Lower lobe of right lung (tissue), 2 donors: Measurements from ENCODE around the gene FGF11. TPM values are rescaled to one million over a fixed set of nuclear protein-coding genes. Genes with fewer than 3 reads are reported as not detected.
"Not testable (repeated sequence)": the region's sequence is repeated elsewhere in the genome, so short reads cannot be mapped to it uniquely, and the experiment has no call there.

Source experiments
- ATAC-seq, 2 donors: fragments of 200-7000 bp; cut with Tn5 transposase; one replicate each; pipeline ENCODE4 v1.9.1; 2020 to 2022; ENCODE audit warnings: mild to moderate bottlenecking in 2 of 2, moderate library complexity in 2 of 2
- DNase-seq: peaks from one replicate; pipeline ENCODE4 v3.0.0-alpha.2; 2020
- H3K27ac ChIP-seq: fragments of 200-600 bp; one replicate; pipeline ENCODE4 v1.8.0; 2022
- H3K27me3 ChIP-seq: fragments of 200-600 bp; one replicate; pipeline ENCODE4 v1.8.0; 2022; ENCODE audit warnings: low read depth
- H3K36me3 ChIP-seq: fragments of 200-600 bp; one replicate; pipeline ENCODE4 v1.8.0; 2022; ENCODE audit warnings: mild to moderate bottlenecking
- H3K4me1 ChIP-seq: fragments of 200-600 bp; one replicate; pipeline ENCODE4 v1.8.0; 2022
- H3K4me3 ChIP-seq: fragments of 200-600 bp; one replicate; pipeline ENCODE4 v1.8.0; 2022; ENCODE audit warnings: mild to moderate bottlenecking
- H3K9me3 ChIP-seq: fragments of 200-600 bp; one replicate; pipeline ENCODE4 v1.8.0; 2022
- intact Hi-C: fragments of 100-400 bp; cut with DNase I; formaldehyde crosslinking; loops from one replicate; pipeline ENCODE4 v1.11.0; 2022
- total RNA-seq: library from RNA; stranded (reverse); fragmentation: NEBNext Ultra II Directional; extraction: Animal tissue kit (Norgen Biotek cat#: 25700); gene quantifications from one replicate; pipeline ENCODE4 v1.2.1, GENCODE V29; 2021
- TF ChIP-seq, protein P1 (sequence below): fragments of 200-600 bp; IDR thresholded peaks from one replicate; pipeline ENCODE4 v1.8.0; 2022; ENCODE audit warnings: antibody characterized with exemption, mild to moderate bottlenecking
- donor health status: DM: no; HTN: yes; CAD: no; lungs with severe emphysema.

The FGF11 gene
- total RNA-seq, 1 donor from 2014 or later = 1.2 TPM

DNA sequence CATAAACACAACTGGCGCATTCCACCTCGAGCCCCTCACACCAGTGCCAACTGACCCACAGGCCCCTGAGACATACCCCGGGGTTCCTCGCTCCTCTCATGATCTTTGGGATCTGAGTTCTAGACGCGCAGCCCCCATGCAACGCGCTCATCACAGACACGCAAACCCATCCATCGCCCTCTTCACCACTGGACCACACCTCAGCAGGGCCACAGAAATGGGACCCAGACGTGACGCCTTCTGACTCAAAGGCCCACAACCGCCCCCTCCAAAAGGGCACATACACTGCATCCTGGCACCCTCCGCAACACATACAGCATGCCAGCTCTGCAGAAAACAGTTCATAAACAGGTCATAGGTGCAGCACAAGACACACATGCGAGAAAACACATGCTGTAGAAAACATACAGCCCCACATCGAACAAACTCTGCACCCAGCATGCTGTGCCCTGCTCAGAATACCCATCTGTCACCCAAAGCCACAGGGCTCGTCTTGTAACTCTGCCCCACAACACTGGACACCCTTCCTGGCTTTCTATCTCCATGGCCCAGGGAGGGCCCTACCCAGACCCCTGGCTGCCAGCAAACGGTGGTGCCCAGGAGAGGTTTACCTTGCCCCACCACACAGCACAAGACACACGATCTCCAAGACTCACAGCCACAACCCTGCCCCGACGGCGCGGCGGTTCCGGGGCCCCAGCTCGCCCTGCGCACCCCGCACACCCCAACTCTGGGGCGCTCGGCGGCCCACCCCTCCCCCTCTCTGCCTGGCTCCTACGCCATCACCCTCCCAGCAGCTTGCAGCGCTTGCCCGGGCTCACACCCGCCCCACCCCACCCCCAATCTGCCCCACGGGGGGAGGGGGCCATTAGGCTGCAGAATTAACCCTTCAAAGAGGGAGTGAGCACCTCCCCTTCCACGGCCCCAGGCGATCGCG lies 39.2 kb downstream of the FGF11 start:
- Histone ChIP-seq H3K27ac (peak overlapping the region; percentile 100), H3K27me3 (no peaks in the 10 kb centered on the region), H3K4me1 (peaks cover 56% of the 10 kb centered on the region), H3K9me3 (no peaks in the 10 kb centered on the region), H3K36me3 (no peaks in the 10 kb centered on the region), H3K4me3 (peak overlapping the region; percentile 86)
- TF ChIP-seq, protein P1, sequence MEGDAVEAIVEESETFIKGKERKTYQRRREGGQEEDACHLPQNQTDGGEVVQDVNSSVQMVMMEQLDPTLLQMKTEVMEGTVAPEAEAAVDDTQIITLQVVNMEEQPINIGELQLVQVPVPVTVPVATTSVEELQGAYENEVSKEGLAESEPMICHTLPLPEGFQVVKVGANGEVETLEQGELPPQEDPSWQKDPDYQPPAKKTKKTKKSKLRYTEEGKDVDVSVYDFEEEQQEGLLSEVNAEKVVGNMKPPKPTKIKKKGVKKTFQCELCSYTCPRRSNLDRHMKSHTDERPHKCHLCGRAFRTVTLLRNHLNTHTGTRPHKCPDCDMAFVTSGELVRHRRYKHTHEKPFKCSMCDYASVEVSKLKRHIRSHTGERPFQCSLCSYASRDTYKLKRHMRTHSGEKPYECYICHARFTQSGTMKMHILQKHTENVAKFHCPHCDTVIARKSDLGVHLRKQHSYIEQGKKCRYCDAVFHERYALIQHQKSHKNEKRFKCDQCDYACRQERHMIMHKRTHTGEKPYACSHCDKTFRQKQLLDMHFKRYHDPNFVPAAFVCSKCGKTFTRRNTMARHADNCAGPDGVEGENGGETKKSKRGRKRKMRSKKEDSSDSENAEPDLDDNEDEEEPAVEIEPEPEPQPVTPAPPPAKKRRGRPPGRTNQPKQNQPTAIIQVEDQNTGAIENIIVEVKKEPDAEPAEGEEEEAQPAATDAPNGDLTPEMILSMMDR = no peak
- peak; percentile 77 for DNase-seq
- intact Hi-C loops = no loop called here
- ATAC-seq = peak; percentile 49 to 57

DNA sequence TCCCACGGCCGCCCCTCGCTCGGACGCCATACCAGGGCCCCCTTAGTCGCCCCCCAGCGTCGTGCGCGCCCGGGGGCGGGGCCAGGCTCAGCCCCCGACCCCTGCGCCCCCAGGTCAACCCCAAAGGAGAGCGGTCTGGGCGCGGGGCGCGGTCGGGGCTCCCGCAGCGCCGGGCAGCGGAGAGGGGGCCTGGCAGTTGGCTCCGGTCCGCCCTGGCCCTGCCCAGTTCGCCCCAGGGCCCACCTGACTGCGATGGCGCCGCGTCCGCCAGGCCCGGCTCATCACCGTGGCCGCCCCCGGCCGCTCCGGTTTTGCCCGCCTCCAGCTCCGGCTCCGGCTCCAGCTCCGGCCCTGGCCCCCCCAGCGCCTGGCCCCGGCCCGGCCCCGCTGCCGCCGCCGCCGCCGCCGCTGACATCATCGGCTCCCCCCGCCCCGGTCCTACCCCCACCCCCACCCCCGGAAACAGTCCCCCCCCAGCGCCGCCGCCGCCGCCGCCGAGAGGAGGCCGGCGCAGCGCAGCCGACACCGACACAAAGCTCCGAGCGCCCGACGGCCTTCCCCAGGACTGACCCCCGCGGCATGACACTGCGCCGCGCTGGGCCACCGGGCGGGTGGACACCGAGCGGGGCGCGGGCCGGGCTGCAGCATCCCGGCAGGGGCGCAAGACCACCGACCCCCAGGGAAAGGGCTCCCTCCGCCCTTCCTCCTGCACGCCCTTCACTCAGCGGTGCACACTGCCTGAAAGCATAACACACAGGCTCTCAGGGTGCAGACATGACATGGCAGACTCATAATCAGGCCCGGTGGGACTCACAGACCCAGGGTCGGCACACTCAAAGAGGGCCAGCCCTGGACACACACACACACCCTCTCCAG lies 40.1 kb downstream of the FGF11 start, which contains the start of gene ZBTB4:
ZBTB4 (minus strand) TSS at position 419 of the 876 bp plus-strand sequence. CDS start 12,830 bp downstream, outside the sequence.
- DNase-seq (peak; percentile 76), ATAC-seq (peak; percentile 16 to 30)
- Histone ChIP-seq H3K27me3 (no peaks in the 10 kb centered on the region), H3K4me1 (peaks cover 52% of the 10 kb centered on the region), H3K9me3 (no peaks in the 10 kb centered on the region), H3K4me3 (peak within 1 kb of the TSS; percentile 86), H3K27ac (peak within 1 kb of the TSS; percentile 100), H3K36me3 (no peaks in the 10 kb centered on the region)
- intact Hi-C loops = no loop called here
- TF ChIP-seq, protein P1 = no peak

DNA sequence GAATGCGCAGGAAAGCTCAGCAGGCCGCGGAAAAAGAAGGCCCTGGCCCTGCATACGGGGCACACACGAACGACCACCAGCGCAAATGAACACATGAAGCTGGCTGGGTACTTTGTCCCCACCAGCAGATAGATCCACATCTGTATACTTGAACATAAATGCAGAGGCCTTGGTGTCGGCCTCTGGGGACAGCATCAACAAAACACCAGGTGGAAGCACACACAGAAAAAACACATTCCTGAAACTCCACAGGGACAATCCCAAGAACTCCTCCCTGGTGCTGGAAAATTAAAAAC lies 40.7 kb downstream of the FGF11 start:
- Histone ChIP-seq H3K4me1 (peaks cover 48% of the 10 kb centered on the region), H3K27ac (peak overlapping the region; percentile 100), H3K27me3 (no peaks in the 10 kb centered on the region), H3K9me3 (no peaks in the 10 kb centered on the region), H3K36me3 (no peaks in the 10 kb centered on the region), H3K4me3 (peak overlapping the region; percentile 86)
- DNase-seq (no peak), ATAC-seq (no peak)
- intact Hi-C loops = no loop called here
- TF ChIP-seq, protein P1 = no peak

DNA sequence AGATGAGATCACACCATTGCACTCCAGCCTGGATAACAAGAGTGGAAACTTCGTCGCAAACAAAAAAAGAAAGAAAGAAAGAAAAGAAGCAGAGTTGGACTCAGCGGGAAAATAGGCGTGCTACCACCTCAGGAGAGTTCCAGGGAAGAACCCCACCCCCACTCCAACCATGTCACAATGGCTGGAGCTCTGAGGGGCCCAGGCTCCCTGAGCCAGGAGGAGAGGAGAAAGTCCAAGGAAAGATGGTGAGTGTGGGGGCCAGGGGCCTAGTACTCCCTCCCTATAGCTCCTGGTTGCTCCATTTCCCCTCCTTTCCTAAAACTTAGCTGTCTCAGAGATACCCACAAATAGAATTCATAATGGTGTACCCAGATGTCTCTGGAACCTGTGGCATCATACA lies 42.0 kb downstream of the FGF11 start, which contains the start of gene SLC35G6:
SLC35G6 (plus strand) TSS at position 172 of the 400 bp plus-strand sequence; CDS start at position 243, 71 bp downstream.
- intact Hi-C loops = not testable (repeated sequence)

DNA sequence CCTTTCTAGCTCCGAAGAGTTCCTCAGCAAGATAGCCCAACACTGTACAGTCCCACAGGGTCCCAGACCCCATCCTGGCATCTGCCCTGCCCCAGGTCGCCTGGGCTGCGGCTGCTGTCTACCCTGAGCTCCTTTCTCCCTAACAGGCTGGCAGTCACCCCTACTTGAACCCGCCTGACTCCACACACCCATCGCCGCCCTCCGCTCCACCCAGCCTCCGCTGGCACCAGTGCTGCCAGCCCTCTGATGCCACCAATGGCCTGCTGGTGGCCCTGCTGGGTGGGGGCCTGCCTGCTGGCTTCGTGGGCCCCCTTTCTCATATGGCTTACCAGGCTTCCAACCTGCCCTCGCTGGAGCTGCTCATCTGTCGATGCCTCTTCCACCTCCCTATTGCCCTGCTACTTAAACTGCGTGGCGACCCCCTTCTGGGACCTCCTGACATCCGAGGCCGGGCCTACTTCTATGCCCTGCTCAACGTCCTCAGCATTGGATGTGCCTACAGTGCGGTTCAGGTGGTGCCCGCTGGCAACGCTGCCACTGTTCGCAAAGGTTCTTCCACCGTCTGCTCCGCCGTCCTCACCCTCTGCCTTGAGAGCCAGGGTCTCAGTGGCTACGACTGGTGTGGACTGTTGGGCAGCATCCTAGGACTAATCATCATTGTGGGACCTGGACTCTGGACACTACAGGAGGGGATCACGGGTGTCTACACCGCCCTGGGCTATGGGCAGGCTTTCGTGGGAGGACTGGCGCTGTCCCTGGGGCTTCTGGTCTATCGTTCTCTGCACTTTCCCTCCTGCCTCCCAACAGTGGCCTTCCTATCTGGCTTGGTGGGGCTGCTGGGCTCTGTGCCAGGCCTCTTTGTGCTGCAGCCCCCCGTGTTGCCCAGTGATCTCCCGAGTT lies 42.8 kb downstream of the FGF11 start:
- intact Hi-C loops, DNase-seq, ATAC-seq, H3K36me3 ChIP-seq, H3K4me3 ChIP-seq, H3K27me3 ChIP-seq, H3K9me3 ChIP-seq: not testable (repeated sequence)
- peaks cover 48% of the 10 kb centered on the region for H3K4me1 ChIP-seq
- H3K27ac ChIP-seq = peak overlapping the region; percentile 100

More for the DNA sequence above, 42.0 kb downstream of the FGF11 start, which contains the start of gene SLC35G6:
- H3K27me3 ChIP-seq, DNase-seq, H3K36me3 ChIP-seq, ATAC-seq, H3K9me3 ChIP-seq: not testable (repeated sequence)
- Histone ChIP-seq H3K4me3 (peak within 1 kb of the TSS; percentile 86), H3K4me1 (peaks cover 48% of the 10 kb centered on the region), H3K27ac (peak within 1 kb of the TSS; percentile 100)

DNA sequence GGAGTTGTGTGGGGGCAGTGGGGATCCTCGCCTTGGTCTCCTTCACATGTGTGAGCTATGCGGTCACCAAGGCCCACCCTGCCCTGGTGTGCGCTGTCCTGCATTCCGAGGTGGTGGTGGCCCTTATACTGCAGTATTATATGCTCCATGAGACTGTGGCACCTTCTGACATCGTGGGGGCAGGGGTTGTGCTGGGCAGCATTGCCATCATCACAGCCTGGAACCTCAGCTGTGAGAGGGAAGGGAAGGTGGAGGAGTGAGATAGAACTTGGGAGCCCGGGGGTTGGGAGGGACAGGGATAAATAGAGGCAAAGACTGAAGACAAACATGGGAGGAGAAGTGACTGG lies 43.4 kb downstream of the FGF11 start:
- H3K4me1 ChIP-seq = peaks cover 48% of the 10 kb centered on the region
- H3K27me3 ChIP-seq, intact Hi-C loops, H3K36me3 ChIP-seq, DNase-seq, H3K9me3 ChIP-seq, ATAC-seq: not testable (repeated sequence)
- H3K4me3 ChIP-seq = peak overlapping the region; percentile 77
- H3K27ac ChIP-seq = peak overlapping the region; percentile 100
